Mesenchymal stem cell (in vitro differentiated cells and primary cell): ENCODE results near the gene MLLT3.

Experiments
- DNase-seq: peaks from one replicate; pipeline ENCODE4 v3.0.0-alpha.2; 2013
- H2AFZ ChIP-seq: one replicate; pipeline ENCODE4 v1.6.1; 2013; ENCODE audit warnings: low read depth, mild to moderate bottlenecking, control low read depth, inconsistent platforms, low read length, moderate library complexity
- H2AK5ac ChIP-seq: 2 replicates; pipeline ENCODE4 v1.6.1; 2013; ENCODE audit warnings: low read length, moderate library complexity, mild to moderate bottlenecking, inconsistent platforms; ENCODE audit not compliant: severe bottlenecking
- H2BK120ac ChIP-seq: one replicate; pipeline ENCODE4 v1.6.1; 2013; ENCODE audit warnings: low read depth, mild to moderate bottlenecking, inconsistent platforms, low read length, moderate library complexity
- H2BK12ac ChIP-seq, 2 experiments: one replicate each; pipeline ENCODE4 v1.6.1; 2013; ENCODE audit warnings: inconsistent platforms in 2 of 2, low read length in 2 of 2, mild to moderate bottlenecking in 2 of 2, moderate library complexity in 2 of 2, control low read depth in 1 of 2
- H2BK15ac ChIP-seq: one replicate; pipeline ENCODE4 v1.6.1; 2013; ENCODE audit warnings: mild to moderate bottlenecking, low read depth, inconsistent platforms; ENCODE audit not compliant: poor library complexity, severe bottlenecking
- H2BK5ac ChIP-seq: 2 replicates; pipeline ENCODE4 v1.6.1; 2013; ENCODE audit warnings: low read depth, mild to moderate bottlenecking, low read length, control low read depth, inconsistent platforms; ENCODE audit not compliant: poor library complexity, severe bottlenecking
- H3K14ac ChIP-seq, 2 experiments: one replicate each; pipeline ENCODE4 v1.6.1; 2013; ENCODE audit warnings: inconsistent platforms in 2 of 2, low read length in 2 of 2, control low read depth in 1 of 2, mild to moderate bottlenecking in 1 of 2, moderate library complexity in 1 of 2
- H3K18ac ChIP-seq, 2 experiments: one replicate each; pipeline ENCODE4 v1.6.1; 2013; ENCODE audit warnings: inconsistent platforms in 2 of 2, low read length in 2 of 2, control low read depth in 1 of 2, low read depth in 1 of 2, mild to moderate bottlenecking in 1 of 2
- H3K23ac ChIP-seq, 2 experiments: one replicate each; pipeline ENCODE4 v1.6.1; 2013; ENCODE audit warnings: inconsistent platforms in 2 of 2, low read length in 2 of 2, mild to moderate bottlenecking in 2 of 2, moderate library complexity in 2 of 2, control low read depth in 1 of 2
- H3K27ac ChIP-seq: 2 replicates; pipeline ENCODE4 v1.5.1; 2013; ENCODE audit warnings: mild to moderate bottlenecking, moderate library complexity, low read length, control low read depth, inconsistent platforms; ENCODE audit not compliant: poor library complexity, severe bottlenecking
- H3K27me3 ChIP-seq, 2 experiments: 2 replicates each; pipeline versions ENCODE4 v1.6.1 to v1.7.0; 2013; ENCODE audit warnings: low read length in 2 of 2, mild to moderate bottlenecking in 2 of 2, moderate library complexity in 2 of 2, control low read depth in 1 of 2, inconsistent platforms in 1 of 2; ENCODE audit not compliant: control insufficient read depth in 1 of 2, insufficient read depth in 1 of 2
- H3K36me3 ChIP-seq, 2 experiments: 2 replicates each; pipeline versions ENCODE4 v1.6.1 to v1.7.0; 2013; ENCODE audit warnings: low read length in 2 of 2, control low read depth in 1 of 2, inconsistent platforms in 1 of 2, low read depth in 1 of 2, mild to moderate bottlenecking in 1 of 2; ENCODE audit not compliant: insufficient read depth in 2 of 2, control insufficient read depth in 1 of 2
- H3K4ac ChIP-seq, 2 experiments: one replicate each; pipeline ENCODE4 v1.6.1; 2013; ENCODE audit warnings: inconsistent platforms in 2 of 2, low read length in 2 of 2, mild to moderate bottlenecking in 2 of 2, moderate library complexity in 2 of 2, control low read depth in 1 of 2, low read depth in 1 of 2
- H3K4me1 ChIP-seq: 2 replicates; pipeline ENCODE4 v1.6.1; 2013; ENCODE audit warnings: low read depth, low read length, control low read depth; ENCODE audit not compliant: control insufficient read depth, insufficient read depth
- H3K4me2 ChIP-seq: 2 replicates; pipeline ENCODE4 v1.6.1; 2013; ENCODE audit warnings: low read length, mild to moderate bottlenecking, inconsistent platforms; ENCODE audit not compliant: poor library complexity, severe bottlenecking
- H3K4me3 ChIP-seq, 2 experiments: 2 replicates each; pipeline versions ENCODE4 v1.5.1 to v1.7.0; 2013; ENCODE audit warnings: low read length in 2 of 2, mild to moderate bottlenecking in 2 of 2, control low read depth in 1 of 2, low read depth in 1 of 2; ENCODE audit not compliant: insufficient read depth in 1 of 2
- H3K79me1 ChIP-seq: replicated peaks from 2 replicates; pipeline ENCODE4 v1.6.1; 2013; ENCODE audit warnings: mild to moderate bottlenecking, control low read depth, low read length, inconsistent platforms; ENCODE audit not compliant: poor library complexity, severe bottlenecking
- H3K9ac ChIP-seq: 2 replicates; pipeline ENCODE4 v1.7.0; 2013; ENCODE audit warnings: mild to moderate bottlenecking, low read length, moderate library complexity
- H3K9me3 ChIP-seq: 2 replicates; pipeline ENCODE4 v1.7.0; 2013; ENCODE audit warnings: mild to moderate bottlenecking, low read length; ENCODE audit not compliant: control insufficient read depth
- H4K8ac ChIP-seq: one replicate; pipeline ENCODE4 v1.6.1; 2013; ENCODE audit warnings: inconsistent platforms, mild to moderate bottlenecking, low read length, moderate library complexity
- H4K91ac ChIP-seq: one replicate; pipeline ENCODE4 v1.6.1; 2013; ENCODE audit warnings: mild to moderate bottlenecking, low read length, inconsistent platforms
- WGBS: methylation state at CpG from one replicate; pipeline ENCODE4 v1.1.7; 2013; ENCODE audit warnings: mixed read lengths; 5-methylcytosine and 5-hydroxymethylcytosine counted together

The MLLT3 gene

DNA sequence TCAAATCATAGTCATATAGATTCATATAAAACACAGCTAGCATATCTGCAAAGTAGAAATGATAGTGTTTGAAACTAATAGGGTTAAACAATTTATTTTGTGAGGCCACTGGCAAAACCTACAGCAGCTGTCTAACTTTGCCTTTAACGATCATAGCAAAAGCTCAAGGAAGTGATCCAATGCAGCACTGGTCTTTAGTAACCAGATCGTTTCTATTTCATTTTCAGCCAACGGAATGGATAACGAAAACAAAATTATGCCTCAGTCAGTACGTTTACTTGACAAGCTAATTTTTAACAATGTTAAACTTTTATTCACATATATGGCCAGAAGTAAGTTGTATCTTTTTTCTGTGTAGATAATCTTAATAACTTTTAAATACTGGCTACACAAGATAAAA is 17.7 kb downstream of the MLLT3 start:
- Histone ChIP-seq H3K27ac (peak overlapping the region; percentile 32), H3K14ac (no peak overlapping the region), H3K4me1 (no peaks in the 10 kb centered on the region), H3K79me1 (peaks cover 5% of the 10 kb centered on the region), H2BK12ac (no peak overlapping the region), H4K8ac (no peak overlapping the region), H3K9ac (peak overlapping the region; percentile 90), H2AK5ac (no peak overlapping the region), H3K4me2 (no peak overlapping the region), H3K36me3 (no peaks in the 10 kb centered on the region), H3K9me3 (no peaks in the 10 kb centered on the region), H2BK120ac (no peak overlapping the region), H2BK5ac (no peak overlapping the region), H3K23ac (no peak overlapping the region), H2BK15ac (no peak overlapping the region), H3K18ac (no peak overlapping the region), H3K27me3 (no peaks in the 10 kb centered on the region), H3K4ac (no peak overlapping the region), H3K4me3 (peak overlapping the region in 1 of 2 experiments; percentile 69), H2AFZ (no peak overlapping the region), H4K91ac (no peak overlapping the region)
- 38% methylated on average over 2 of the region's 5 CpGs for WGBS
- peak; percentile 54 for DNase-seq

DNA sequence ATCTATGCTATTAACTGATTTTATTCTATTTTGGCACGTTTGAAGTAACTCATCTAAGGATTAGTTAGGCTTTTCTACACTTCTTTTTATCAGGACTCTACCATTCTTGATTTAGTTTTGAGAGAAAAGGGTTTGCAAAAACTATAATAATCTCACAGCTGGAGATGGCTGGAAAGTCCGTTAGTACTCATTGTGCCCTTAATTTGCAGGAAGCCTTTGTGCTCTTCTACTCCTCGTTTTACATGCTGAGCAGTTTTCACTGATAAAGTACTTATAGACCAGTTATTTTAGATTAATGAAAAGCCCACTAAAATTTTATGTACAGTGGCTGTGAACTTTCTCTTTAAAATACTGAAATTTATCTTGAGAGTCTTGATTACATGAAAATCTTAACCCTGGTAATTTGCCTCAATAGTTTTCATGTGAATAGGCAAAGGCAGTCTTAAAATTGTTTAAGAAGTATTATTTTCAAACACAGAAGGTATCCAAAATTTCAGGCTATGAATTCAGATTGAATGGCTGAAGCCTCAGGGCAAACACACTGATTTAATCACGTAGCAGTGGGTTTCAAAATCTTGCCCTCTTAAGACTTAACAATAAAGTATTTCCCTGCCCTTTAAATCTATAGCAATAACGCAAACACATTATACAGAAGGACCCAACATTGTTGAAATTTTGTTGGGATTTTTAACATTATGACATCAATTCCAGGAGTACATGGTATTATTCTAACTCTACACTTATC is 18.6 kb downstream of the MLLT3 start:
- H4K91ac ChIP-seq, result no peak overlapping the region
- H3K9ac ChIP-seq, result peak overlapping the region; percentile 90
- no peaks in the 10 kb centered on the region for H3K36me3 ChIP-seq
- no peaks in the 10 kb centered on the region for H3K4me1 ChIP-seq
- H2BK12ac ChIP-seq, result no peak overlapping the region
- H3K9me3 ChIP-seq, result no peaks in the 10 kb centered on the region
- H3K27me3 ChIP-seq, result no peaks in the 10 kb centered on the region
- DNase-seq, result no peak
- no peak overlapping the region for H3K23ac ChIP-seq
- H2BK15ac ChIP-seq, result no peak overlapping the region
- H4K8ac ChIP-seq, result no peak overlapping the region
- H3K18ac ChIP-seq, result no peak overlapping the region
- no peak overlapping the region for H3K27ac ChIP-seq
- no peak overlapping the region for H2AFZ ChIP-seq
- 81% methylated on average over 2 of the region's 5 CpGs for WGBS
- H3K79me1 ChIP-seq, result peaks cover 5% of the 10 kb centered on the region
- H3K4me3 ChIP-seq, result no peak overlapping the region
- H3K14ac ChIP-seq, result no peak overlapping the region
- H2AK5ac ChIP-seq, result no peak overlapping the region
- H3K4me2 ChIP-seq, result no peak overlapping the region
- H2BK120ac ChIP-seq, result no peak overlapping the region
- H3K4ac ChIP-seq, result no peak overlapping the region
- H2BK5ac ChIP-seq, result no peak overlapping the region

- H4K91ac ChIP-seq, result no peak overlapping the region
- H3K27ac ChIP-seq, result no peak overlapping the region
- H3K4me3 ChIP-seq, result no peak overlapping the region
- no peak overlapping the region for H4K8ac ChIP-seq
- H3K4ac ChIP-seq, result no peak overlapping the region
- H3K9me3 ChIP-seq, result no peaks in the 10 kb centered on the region
- no peaks in the 10 kb centered on the region for H3K27me3 ChIP-seq
- H2AK5ac ChIP-seq, result no peak overlapping the region
- H3K14ac ChIP-seq, result no peak overlapping the region
- no peak overlapping the region for H3K4me2 ChIP-seq
- peaks cover 3% of the 10 kb centered on the region for H3K79me1 ChIP-seq
- no peaks in the 10 kb centered on the region for H3K36me3 ChIP-seq
- H3K9ac ChIP-seq, result peak overlapping the region; percentile 35
- no peak overlapping the region for H3K18ac ChIP-seq
- H2BK120ac ChIP-seq, result no peak overlapping the region
- no peak overlapping the region for H3K23ac ChIP-seq
- H3K4me1 ChIP-seq, result no peaks in the 10 kb centered on the region
- no peak overlapping the region for H2BK5ac ChIP-seq
- DNase-seq, result no peak
- H2AFZ ChIP-seq, result no peak overlapping the region
- no peak overlapping the region for H2BK12ac ChIP-seq
- WGBS, result no CpG with 5 or more reads among the region's 1 CpG
- no peak overlapping the region for H2BK15ac ChIP-seq
These were observed 21.0 kb downstream of the MLLT3 start for GRCh38 chr9:20601292-20601691.

DNA sequence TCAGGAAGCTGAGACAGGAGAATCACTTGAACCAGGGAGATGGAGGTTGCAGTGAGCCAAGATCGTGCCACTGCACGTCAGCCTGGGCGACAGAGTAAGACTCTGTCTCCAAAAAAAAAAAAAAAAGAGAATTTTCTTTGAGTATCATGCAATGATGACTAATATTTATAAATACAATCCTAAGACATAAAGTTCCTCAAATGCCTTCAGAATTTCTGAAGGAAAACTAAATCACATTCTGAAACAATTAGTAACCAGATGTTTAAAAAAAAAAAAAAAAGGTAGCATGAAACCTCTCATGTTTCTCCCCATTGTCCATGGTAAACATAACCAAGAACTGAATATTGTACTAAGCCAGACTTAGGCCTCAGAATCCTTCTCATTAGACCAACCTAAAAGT is 23.1 kb downstream of the MLLT3 start:
- no peak for DNase-seq
- no peak overlapping the region for H3K4me3 ChIP-seq
- H3K36me3 ChIP-seq, result no peaks in the 10 kb centered on the region
- H2BK12ac ChIP-seq, result no peak overlapping the region
- no peak overlapping the region for H3K23ac ChIP-seq
- H2BK5ac ChIP-seq, result no peak overlapping the region
- no peak overlapping the region for H4K91ac ChIP-seq
- no peak overlapping the region for H2BK15ac ChIP-seq
- H3K18ac ChIP-seq, result no peak overlapping the region
- H2AFZ ChIP-seq, result no peak overlapping the region
- no peak overlapping the region for H3K4me2 ChIP-seq
- no peaks in the 10 kb centered on the region for H3K27me3 ChIP-seq
- no peaks in the 10 kb centered on the region for H3K9me3 ChIP-seq
- H2AK5ac ChIP-seq, result no peak overlapping the region
- H3K14ac ChIP-seq, result no peak overlapping the region
- no peak overlapping the region for H2BK120ac ChIP-seq
- H4K8ac ChIP-seq, result no peak overlapping the region
- no peak overlapping the region for H3K27ac ChIP-seq
- H3K4me1 ChIP-seq, result no peaks in the 10 kb centered on the region
- no peak overlapping the region for H3K4ac ChIP-seq
- H3K79me1 ChIP-seq, result peaks cover 8% of the 10 kb centered on the region
- no CpG with 5 or more reads among the region's 3 CpGs for WGBS
- H3K9ac ChIP-seq, result no peak overlapping the region
